Lower leg skin (tissue), 3 donors: ENCODE data around the gene DNAJA2.

Experiments used
- POLR2A ChIP-seq, 2 donors: fragments of 450-650 bp; IDR thresholded peaks; one replicate each; pipeline ENCODE4 v1.6.1; 2016 to 2017; ENCODE audit warnings: antibody characterized with exemption in 2 of 2, mild to moderate bottlenecking in 1 of 2, moderate library complexity in 1 of 2
- TF ChIP-seq, protein P1 (sequence below), 3 donors: fragments of 450-650 bp; IDR thresholded peaks; one replicate each; pipeline ENCODE4 v1.5.1; 2016; ENCODE audit warnings: antibody characterized with exemption in 3 of 3, mild to moderate bottlenecking in 3 of 3, moderate library complexity in 2 of 3

DNA sequence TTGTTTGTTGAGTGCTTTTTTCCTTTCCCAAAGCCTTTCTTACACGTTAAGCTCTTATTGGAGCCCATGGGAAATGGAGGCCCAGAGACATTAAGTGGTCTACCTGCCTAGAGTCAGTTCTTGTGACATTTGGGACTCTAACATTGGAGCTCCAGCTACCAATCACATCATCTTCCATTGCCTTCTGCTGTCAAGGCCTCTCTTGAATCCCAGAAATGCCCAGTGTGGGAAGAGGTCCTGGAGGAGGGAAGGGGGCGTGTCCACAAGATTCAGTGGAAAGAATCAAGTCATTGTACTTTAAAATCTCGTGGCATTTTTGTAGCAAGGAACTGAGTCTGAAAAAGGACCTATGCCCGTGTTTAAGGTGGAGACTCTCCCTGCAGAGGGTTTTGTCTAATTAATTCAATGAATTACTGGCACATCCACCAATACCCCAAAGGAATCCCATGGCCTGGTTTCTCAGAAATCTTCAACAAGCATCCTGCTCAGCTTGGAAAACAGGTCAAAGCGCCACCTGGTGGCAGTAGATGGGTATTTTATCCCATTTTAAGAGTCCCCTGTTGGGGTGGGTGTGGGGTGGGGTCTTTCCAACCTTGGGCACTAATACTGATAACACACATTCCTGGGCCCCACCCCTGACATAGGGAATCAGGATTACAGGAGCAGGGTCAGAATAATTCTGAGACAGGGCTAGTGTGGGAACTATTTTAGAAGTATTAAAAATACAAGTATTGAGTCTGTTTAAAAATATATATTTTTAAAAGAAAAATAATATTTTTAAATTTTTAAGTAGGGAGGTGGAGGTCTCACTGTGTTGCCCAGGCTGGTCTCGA is 64.7 kb downstream of the DNAJA2 start:
- TF ChIP-seq, protein P1, sequence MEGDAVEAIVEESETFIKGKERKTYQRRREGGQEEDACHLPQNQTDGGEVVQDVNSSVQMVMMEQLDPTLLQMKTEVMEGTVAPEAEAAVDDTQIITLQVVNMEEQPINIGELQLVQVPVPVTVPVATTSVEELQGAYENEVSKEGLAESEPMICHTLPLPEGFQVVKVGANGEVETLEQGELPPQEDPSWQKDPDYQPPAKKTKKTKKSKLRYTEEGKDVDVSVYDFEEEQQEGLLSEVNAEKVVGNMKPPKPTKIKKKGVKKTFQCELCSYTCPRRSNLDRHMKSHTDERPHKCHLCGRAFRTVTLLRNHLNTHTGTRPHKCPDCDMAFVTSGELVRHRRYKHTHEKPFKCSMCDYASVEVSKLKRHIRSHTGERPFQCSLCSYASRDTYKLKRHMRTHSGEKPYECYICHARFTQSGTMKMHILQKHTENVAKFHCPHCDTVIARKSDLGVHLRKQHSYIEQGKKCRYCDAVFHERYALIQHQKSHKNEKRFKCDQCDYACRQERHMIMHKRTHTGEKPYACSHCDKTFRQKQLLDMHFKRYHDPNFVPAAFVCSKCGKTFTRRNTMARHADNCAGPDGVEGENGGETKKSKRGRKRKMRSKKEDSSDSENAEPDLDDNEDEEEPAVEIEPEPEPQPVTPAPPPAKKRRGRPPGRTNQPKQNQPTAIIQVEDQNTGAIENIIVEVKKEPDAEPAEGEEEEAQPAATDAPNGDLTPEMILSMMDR (IDR thresholded peaks at IDR 0.05): no peak
- no peak for TF ChIP-seq POLR2A (IDR thresholded peaks at IDR 0.05)
